ENCODE measurements around the gene DAO. TPM values are rescaled to one million over a fixed set of nuclear protein-coding genes. Genes with fewer than 3 reads are reported as not detected.
"Not testable (repeated sequence)": the region's sequence is repeated elsewhere in the genome, so short reads cannot be mapped to it uniquely, and the experiment has no call there.

Gene DAO
- polyA plus RNA-seq, 2 donors = not detected

DNA sequence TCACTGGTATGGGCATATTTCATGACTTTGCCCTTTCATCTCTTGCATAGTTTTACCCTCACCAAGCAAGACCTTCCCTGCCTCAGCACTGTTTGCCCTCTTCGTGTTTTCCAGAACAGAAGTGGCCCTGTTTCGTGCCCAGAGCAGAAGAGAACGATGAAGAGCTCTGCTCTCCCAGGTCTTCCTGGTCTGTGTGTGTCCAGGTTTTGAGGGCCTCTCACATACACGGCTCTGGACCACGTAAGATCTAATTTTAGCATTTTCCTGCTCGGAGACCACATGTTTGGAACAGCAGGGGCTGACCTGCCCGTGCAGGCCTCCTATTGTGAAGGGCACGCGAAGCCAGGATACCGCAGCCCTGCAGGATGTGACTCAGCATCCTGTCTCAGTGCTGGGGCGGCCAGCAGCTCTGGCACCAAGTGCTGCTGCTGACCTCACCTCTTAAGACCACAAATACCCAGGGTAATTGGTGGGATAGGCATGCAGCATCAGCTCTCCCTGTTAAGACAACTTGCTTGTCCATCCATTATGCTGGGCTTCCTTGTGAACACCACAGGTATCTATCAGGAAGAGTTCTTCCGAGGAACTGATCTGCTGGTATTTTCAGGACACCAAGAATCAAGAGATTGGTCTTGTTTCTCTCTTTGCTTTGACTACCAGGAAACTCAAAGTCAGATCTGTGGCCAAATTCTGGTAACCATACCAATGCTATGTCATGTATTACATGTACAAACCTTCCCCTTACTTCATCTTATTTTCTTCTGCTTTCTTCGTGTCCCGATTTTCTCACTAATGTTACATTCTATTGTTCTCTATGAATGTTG lies 41.5 kb upstream of the DAO start:
- Histone ChIP-seq H3K4me3 (ENCODE audit: low read depth in 1 of 2, low read length in 2 of 2) (no peak overlapping the region), H3K36me3 (ENCODE audit: control insufficient read depth in 2 of 2, insufficient read depth in 2 of 2, low read length in 1 of 2) (peaks cover 3 to 4% of the 10 kb centered on the region in 2 donors), H3K9me3 (ENCODE audit: control insufficient read depth in 2 of 2, insufficient read depth in 1 of 2, low read depth in 1 of 2, low read length in 1 of 2) (no peaks in the 10 kb centered on the region), H3K4me1 (ENCODE audit: control insufficient read depth in 2 of 2, insufficient read depth in 2 of 2, low read length in 1 of 2) (peaks cover 17 to 19% of the 10 kb centered on the region in 2 donors), H3K27ac (ENCODE audit: low read depth in 2 of 2, low read length in 1 of 2) (peak overlapping the region; percentile 94), H3K27me3 (ENCODE audit: control insufficient read depth in 1 of 2, insufficient read depth in 2 of 2, low read length in 2 of 2) (no peaks in the 10 kb centered on the region)
- WGBS, 2 donors = 15 to 39% methylated on average over 14 of the region's 14 CpGs

DNA sequence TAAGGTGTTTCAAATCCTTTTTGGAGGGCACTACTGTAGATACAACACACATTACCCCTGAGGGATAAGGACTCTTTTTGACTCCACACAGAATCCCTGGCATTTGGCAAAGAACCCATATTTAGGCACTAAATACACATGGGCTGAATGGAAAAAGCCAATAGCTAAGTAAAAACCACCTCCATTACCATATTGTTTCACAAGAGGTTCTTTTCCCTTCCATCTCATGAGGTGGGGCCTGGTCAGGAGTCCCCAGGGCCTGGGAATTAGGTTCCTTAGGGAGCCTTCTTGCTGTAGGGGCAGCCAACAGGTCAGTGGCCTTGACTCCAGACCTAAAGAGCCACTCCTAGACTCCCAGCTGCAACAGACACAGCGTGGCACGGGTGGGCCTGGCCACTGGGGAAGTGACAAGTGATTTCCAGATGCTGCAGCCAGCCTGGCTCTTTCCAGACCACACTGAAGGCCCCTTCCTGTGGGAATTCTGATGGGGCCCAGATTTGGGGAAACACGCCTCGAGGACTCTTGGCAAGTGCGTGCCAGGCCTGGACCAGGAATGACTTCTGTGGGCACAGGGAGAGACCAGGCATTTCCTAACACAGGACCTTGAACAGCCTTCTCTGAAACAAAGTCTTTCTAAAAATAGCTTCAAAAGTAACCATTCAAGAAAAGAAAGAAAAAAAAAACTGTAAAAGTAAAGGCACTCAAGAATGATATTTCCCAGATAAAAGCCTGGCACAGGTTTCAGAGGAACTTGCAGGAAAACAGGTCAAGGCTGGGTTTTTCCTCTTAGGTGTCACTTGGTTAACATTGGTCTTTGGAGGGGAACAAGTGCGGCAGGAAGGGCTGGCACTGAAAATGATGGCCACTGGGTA lies 40.6 kb upstream of the DAO start:
- peaks cover 3 to 4% of the 10 kb centered on the region in 2 donors for H3K36me3 ChIP-seq (ENCODE audit: control insufficient read depth in 2 of 2, insufficient read depth in 2 of 2, low read length in 1 of 2)
- H3K27me3 ChIP-seq (ENCODE audit: control insufficient read depth in 1 of 2, insufficient read depth in 2 of 2, low read length in 2 of 2) = no peaks in the 10 kb centered on the region
- no peak overlapping the region for H3K4me3 ChIP-seq (ENCODE audit: low read depth in 1 of 2, low read length in 2 of 2)
- peak overlapping the region; percentile 93 to 94 for H3K27ac ChIP-seq (ENCODE audit: low read depth in 2 of 2, low read length in 1 of 2)
- H3K4me1 ChIP-seq (ENCODE audit: control insufficient read depth in 2 of 2, insufficient read depth in 2 of 2, low read length in 1 of 2) = peaks cover 13 to 18% of the 10 kb centered on the region in 2 donors
- H3K9me3 ChIP-seq (ENCODE audit: control insufficient read depth in 2 of 2, insufficient read depth in 1 of 2, low read depth in 1 of 2, low read length in 1 of 2) = no peaks in the 10 kb centered on the region
- 29 to 37% methylated on average over 6 of the region's 6 CpGs for WGBS, 2 donors

DNA sequence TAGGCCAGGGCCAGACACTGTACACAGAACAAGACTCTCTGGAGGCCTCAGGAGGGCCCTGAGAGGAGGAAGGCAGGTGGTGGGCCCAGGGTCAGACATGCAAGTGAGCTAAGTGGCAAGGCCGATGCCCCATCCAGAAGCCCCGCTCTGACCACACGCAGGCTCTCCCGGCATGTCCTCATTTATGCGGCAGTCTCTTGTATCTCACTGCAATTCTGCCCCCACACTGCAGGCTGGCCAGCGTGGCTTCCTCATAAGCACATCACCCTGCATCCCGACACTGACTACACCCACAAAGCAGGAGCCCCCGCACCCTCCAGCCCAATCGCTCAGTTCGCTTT lies 40.0 kb upstream of the DAO start:
- Histone ChIP-seq H3K36me3 (ENCODE audit: control insufficient read depth in 2 of 2, insufficient read depth in 2 of 2, low read length in 1 of 2) (peaks cover 0 to under 1% of the 10 kb centered on the region in 2 donors), H3K9me3 (ENCODE audit: control insufficient read depth in 2 of 2, insufficient read depth in 1 of 2, low read depth in 1 of 2, low read length in 1 of 2) (no peaks in the 10 kb centered on the region), H3K4me1 (ENCODE audit: control insufficient read depth in 2 of 2, insufficient read depth in 2 of 2, low read length in 1 of 2) (peaks cover 13 to 18% of the 10 kb centered on the region in 2 donors), H3K27me3 (ENCODE audit: control insufficient read depth in 1 of 2, insufficient read depth in 2 of 2, low read length in 2 of 2) (no peaks in the 10 kb centered on the region), H3K4me3 (ENCODE audit: low read depth in 1 of 2, low read length in 2 of 2) (no peak overlapping the region), H3K27ac (ENCODE audit: low read depth in 2 of 2, low read length in 1 of 2) (peak overlapping the region; percentile 86 to 94)
- WGBS, 2 donors = 75 to 78% methylated on average over 10 of the region's 10 CpGs

DNA sequence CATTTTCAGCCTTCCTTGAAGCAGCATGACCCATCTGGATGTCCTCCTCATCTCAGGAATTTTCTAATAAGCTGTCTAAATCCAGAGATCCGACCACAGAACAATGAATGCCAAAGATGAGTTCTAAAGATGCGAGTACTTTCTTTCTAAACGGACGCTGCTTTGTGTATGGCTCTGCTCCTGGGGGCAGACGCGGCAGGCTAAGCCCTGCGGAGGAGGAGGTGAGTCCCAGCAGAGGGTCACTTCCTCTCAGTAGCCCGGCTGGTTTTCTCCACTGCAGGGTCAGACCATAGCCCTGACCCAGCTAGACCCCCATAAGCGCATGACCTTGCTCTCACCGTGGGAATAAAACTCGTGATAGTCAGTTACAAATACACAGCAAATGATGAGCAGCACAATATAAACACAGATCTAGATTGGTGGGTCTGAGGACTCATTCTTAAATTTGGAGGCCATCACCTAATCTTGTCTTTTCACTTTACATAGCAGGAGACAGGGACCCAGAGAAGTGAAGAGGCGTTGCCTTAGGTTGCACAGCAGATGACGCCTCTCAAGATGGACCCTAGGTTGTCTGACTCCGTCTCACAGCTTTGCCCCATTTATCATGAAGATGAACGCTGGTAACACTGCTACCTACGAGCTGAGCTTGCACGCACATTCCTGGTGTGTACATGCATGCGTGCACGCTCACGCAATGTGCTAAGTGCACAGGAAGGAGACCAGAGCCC lies 39.1 kb upstream of the DAO start:
- H3K4me3 ChIP-seq (ENCODE audit: low read depth in 1 of 2, low read length in 2 of 2) = no peak overlapping the region
- H3K27ac ChIP-seq (ENCODE audit: low read depth in 2 of 2, low read length in 1 of 2) = peak overlapping the region; percentile 9 to 72
- H3K27me3 ChIP-seq (ENCODE audit: control insufficient read depth in 1 of 2, insufficient read depth in 2 of 2, low read length in 2 of 2) = no peaks in the 10 kb centered on the region
- WGBS, 2 donors = 65 to 69% methylated on average over 20 of the region's 20 CpGs
- peaks cover 13 to 20% of the 10 kb centered on the region in 2 donors for H3K4me1 ChIP-seq (ENCODE audit: control insufficient read depth in 2 of 2, insufficient read depth in 2 of 2, low read length in 1 of 2)
- no peaks in the 10 kb centered on the region for H3K9me3 ChIP-seq (ENCODE audit: control insufficient read depth in 2 of 2, insufficient read depth in 1 of 2, low read depth in 1 of 2, low read length in 1 of 2)
- no peaks in the 10 kb centered on the region for H3K36me3 ChIP-seq (ENCODE audit: control insufficient read depth in 2 of 2, insufficient read depth in 2 of 2, low read length in 1 of 2)

DNA sequence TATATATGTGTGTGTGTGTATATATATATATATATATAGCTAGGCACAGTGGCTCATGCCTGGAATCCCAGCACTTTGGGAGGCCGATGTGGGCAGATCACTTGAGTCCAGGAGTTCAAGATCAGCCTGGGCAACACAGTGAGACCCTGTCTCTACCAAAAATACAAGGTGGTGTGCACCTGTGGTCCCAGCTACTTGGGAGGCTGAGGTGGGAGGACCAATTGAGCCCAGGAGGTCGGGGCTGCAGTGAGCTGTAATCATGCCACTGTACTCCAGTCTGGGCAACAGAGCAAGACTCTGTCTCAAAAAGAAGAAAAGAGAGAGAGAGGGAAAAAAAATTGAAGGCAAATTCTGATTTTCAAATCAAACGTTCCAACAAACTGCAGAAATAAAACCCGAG lies 38.1 kb upstream of the DAO start:
- WGBS, 2 donors = 54 to 69% methylated on average over 4 of the region's 4 CpGs
- H3K4me1 ChIP-seq (ENCODE audit: control insufficient read depth in 2 of 2, insufficient read depth in 2 of 2, low read length in 1 of 2) = peaks cover 13 to 21% of the 10 kb centered on the region in 2 donors
- not testable (repeated sequence) for H3K9me3 ChIP-seq (ENCODE audit: control insufficient read depth in 2 of 2, insufficient read depth in 1 of 2, low read depth in 1 of 2, low read length in 1 of 2); H3K27me3 ChIP-seq (ENCODE audit: control insufficient read depth in 1 of 2, insufficient read depth in 2 of 2, low read length in 2 of 2); H3K4me3 ChIP-seq (ENCODE audit: low read depth in 1 of 2, low read length in 2 of 2); H3K36me3 ChIP-seq (ENCODE audit: control insufficient read depth in 2 of 2, insufficient read depth in 2 of 2, low read length in 1 of 2)
- peak overlapping the region; percentile 12 to 70 for H3K27ac ChIP-seq (ENCODE audit: low read depth in 2 of 2, low read length in 1 of 2)

DNA sequence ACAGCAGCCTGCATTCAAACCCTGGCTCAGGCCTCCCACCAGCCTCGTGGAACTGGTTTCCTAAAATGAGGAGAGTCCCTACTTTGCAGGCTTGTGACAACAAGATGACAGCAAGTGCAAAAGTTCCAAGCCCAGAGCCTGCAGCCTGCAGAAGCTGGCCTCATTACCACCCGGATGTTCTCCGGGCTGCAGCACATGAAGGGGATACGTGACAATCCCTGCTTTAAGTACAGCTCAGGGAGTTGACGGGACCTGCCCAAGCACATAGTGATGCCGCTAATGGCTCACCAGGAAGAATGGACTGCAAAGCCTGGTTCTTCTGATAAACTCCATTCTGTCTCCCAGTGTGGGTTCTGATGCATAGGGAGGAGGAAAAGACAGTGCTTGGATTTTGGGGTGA lies 37.5 kb upstream of the DAO start:
- 42 to 73% methylated on average over 6 of the region's 6 CpGs for WGBS, 2 donors
- H3K9me3 ChIP-seq (ENCODE audit: control insufficient read depth in 2 of 2, insufficient read depth in 1 of 2, low read depth in 1 of 2, low read length in 1 of 2) = no peaks in the 10 kb centered on the region
- H3K27ac ChIP-seq (ENCODE audit: low read depth in 2 of 2, low read length in 1 of 2) = peak overlapping the region; percentile 81 to 84
- peaks cover 13 to 21% of the 10 kb centered on the region in 2 donors for H3K4me1 ChIP-seq (ENCODE audit: control insufficient read depth in 2 of 2, insufficient read depth in 2 of 2, low read length in 1 of 2)
- H3K36me3 ChIP-seq (ENCODE audit: control insufficient read depth in 2 of 2, insufficient read depth in 2 of 2, low read length in 1 of 2) = peaks cover 0 to 5% of the 10 kb centered on the region in 2 donors
- no peaks in the 10 kb centered on the region for H3K27me3 ChIP-seq (ENCODE audit: control insufficient read depth in 1 of 2, insufficient read depth in 2 of 2, low read length in 2 of 2)
- H3K4me3 ChIP-seq (ENCODE audit: low read depth in 1 of 2, low read length in 2 of 2) = no peak overlapping the region

DNA sequence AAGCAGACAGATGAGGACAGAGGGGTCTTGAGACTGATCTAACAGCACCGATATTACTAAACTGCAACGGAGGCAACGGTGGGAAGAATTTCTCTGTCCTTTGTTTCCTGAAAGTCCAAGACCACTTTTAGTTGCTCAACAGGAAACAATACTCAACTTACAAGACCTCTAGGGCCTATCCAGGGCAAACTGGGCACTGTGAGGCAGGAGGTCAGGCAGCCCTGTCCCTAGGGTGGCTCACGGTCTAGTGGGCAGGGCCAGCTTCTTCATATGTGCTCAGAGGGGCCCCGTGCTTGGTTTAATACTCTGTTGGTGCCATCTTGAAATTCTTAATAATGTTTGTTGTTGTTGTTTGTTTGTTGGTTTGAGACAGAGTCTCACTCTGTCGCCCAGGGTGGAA lies 36.7 kb upstream of the DAO start:
- H3K4me3 ChIP-seq (ENCODE audit: low read depth in 1 of 2, low read length in 2 of 2) = no peak overlapping the region
- no peaks in the 10 kb centered on the region for H3K9me3 ChIP-seq (ENCODE audit: control insufficient read depth in 2 of 2, insufficient read depth in 1 of 2, low read depth in 1 of 2, low read length in 1 of 2)
- H3K4me1 ChIP-seq (ENCODE audit: control insufficient read depth in 2 of 2, insufficient read depth in 2 of 2, low read length in 1 of 2) = peaks cover 13 to 19% of the 10 kb centered on the region in 2 donors
- peak overlapping the region; percentile 81 to 84 for H3K27ac ChIP-seq (ENCODE audit: low read depth in 2 of 2, low read length in 1 of 2)
- peaks cover under 1 to 11% of the 10 kb centered on the region in 2 donors for H3K36me3 ChIP-seq (ENCODE audit: control insufficient read depth in 2 of 2, insufficient read depth in 2 of 2, low read length in 1 of 2)
- WGBS, 2 donors = 81 to 86% methylated on average over 6 of the region's 6 CpGs
- H3K27me3 ChIP-seq (ENCODE audit: control insufficient read depth in 1 of 2, insufficient read depth in 2 of 2, low read length in 2 of 2) = no peaks in the 10 kb centered on the region

DNA sequence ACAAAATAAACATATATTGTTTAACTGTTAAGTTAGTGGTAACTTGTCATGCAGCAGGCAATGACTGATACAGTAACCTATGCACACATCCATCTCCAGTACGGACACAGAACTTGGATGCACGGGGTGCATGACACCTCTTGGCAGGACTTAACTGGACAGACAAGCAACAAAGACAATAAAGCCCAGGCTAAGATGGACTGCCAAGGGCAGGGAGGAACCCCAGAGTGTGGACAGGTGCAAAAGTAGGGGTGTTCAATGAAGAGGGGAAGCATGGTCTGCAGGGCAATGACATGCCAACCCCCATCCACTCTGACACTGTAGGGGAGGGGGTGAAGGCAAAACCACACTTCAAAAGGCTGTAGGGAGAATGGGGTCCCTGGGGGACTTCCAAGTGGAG lies 34.2 kb upstream of the DAO start:
- peaks cover 5 to 16% of the 10 kb centered on the region in 2 donors for H3K36me3 ChIP-seq (ENCODE audit: control insufficient read depth in 2 of 2, insufficient read depth in 2 of 2, low read length in 1 of 2)
- H3K27ac ChIP-seq (ENCODE audit: low read depth in 2 of 2, low read length in 1 of 2) = no peak overlapping the region
- peaks cover 5% of the 10 kb centered on the region in 2 donors for H3K4me1 ChIP-seq (ENCODE audit: control insufficient read depth in 2 of 2, insufficient read depth in 2 of 2, low read length in 1 of 2)
- H3K4me3 ChIP-seq (ENCODE audit: low read depth in 1 of 2, low read length in 2 of 2) = no peak overlapping the region
- no peaks in the 10 kb centered on the region for H3K9me3 ChIP-seq (ENCODE audit: control insufficient read depth in 2 of 2, insufficient read depth in 1 of 2, low read depth in 1 of 2, low read length in 1 of 2)
- H3K27me3 ChIP-seq (ENCODE audit: control insufficient read depth in 1 of 2, insufficient read depth in 2 of 2, low read length in 2 of 2) = no peaks in the 10 kb centered on the region
- 73 to 80% methylated on average over 2 of the region's 2 CpGs for WGBS, 2 donors

DNA sequence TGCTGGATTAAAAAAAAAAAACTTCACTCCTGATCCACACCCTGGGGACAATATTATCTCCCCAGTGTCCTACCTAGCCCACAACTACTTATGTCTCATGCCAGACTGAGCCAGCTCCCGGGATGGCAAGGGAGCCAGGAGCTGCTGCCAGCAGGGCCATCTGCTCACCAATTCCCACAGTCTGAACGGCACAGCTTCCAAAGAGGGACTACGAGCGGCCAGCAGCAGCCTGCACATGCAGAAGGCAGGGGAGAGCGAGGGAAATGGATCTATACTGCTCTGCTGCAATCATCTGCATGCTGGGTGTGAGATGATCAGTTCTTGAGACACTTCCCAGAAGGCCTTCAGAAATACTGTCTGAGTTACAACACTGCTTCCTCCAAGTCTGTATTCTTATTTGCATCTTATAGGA lies 33.6 kb upstream of the DAO start:
- 30 to 47% methylated on average over 5 of the region's 5 CpGs for WGBS, 2 donors
- H3K9me3 ChIP-seq (ENCODE audit: control insufficient read depth in 2 of 2, insufficient read depth in 1 of 2, low read depth in 1 of 2, low read length in 1 of 2) = no peaks in the 10 kb centered on the region
- H3K4me1 ChIP-seq (ENCODE audit: control insufficient read depth in 2 of 2, insufficient read depth in 2 of 2, low read length in 1 of 2) = peaks cover 4 to 5% of the 10 kb centered on the region in 2 donors
- peaks cover 5 to 16% of the 10 kb centered on the region in 2 donors for H3K36me3 ChIP-seq (ENCODE audit: control insufficient read depth in 2 of 2, insufficient read depth in 2 of 2, low read length in 1 of 2)
- H3K4me3 ChIP-seq (ENCODE audit: low read depth in 1 of 2, low read length in 2 of 2) = no peak overlapping the region
- H3K27me3 ChIP-seq (ENCODE audit: control insufficient read depth in 1 of 2, insufficient read depth in 2 of 2, low read length in 2 of 2) = no peaks in the 10 kb centered on the region
- peak overlapping the region in 1 of 2 donors; percentile 34 for H3K27ac ChIP-seq (ENCODE audit: low read depth in 2 of 2, low read length in 1 of 2)
